T-cell (primary cell): Measurements from ENCODE around the gene MBP. TPM values are rescaled to one million over a fixed set of nuclear protein-coding genes. Genes with fewer than 3 reads are reported as not detected.

ENCODE experiments used
- ATAC-seq, 4 experiments: fragments of 200-7000 bp in 3 of 4; fragments of 150-1000 bp in 1 of 4; cut with Tn5 transposase; replicated peaks in 1 of 4; 1 replicate in 3 of 4; 2 replicates in 1 of 4; pipeline ENCODE4 v1.10.0; 2021; ENCODE audit warnings: moderate library complexity in 3 of 4, mild to moderate bottlenecking in 2 of 4, moderate number of reproducible peaks in 1 of 4
- CTCF ChIA-PET, 2 donors: fragments of 300-600 bp; sonication (Branson Sonifier 250); formaldehyde crosslinking; loops; one replicate each; lab custom pipeline; 2022; ENCODE audit warnings: antibody characterized with exemption in 2 of 2; lab: Charles Lee
- POLR2A ChIA-PET, 2 donors: fragments of 300-600 bp; sonication (Branson Sonifier 250); formaldehyde crosslinking; loops; one replicate each; lab custom pipeline; 2022; ENCODE audit warnings: antibody characterized with exemption in 2 of 2; lab: Charles Lee
- DNase-seq, 35 experiments: peaks; one replicate each; pipeline versions ENCODE4 v3.0.0 to v3.0.0-alpha.2; 2013 to 2023
- H3K27ac ChIP-seq: one replicate; pipeline ENCODE4 v1.5.1; 2013; ENCODE audit warnings: low read length
- H3K27me3 ChIP-seq, 2 experiments: replicated peaks in 1 of 2; 1 replicate in 1 of 2; 2 replicates in 1 of 2; pipeline versions ENCODE4 v1.6.1 to v1.7.0; 2013; ENCODE audit warnings: low read length in 1 of 2, mixed read lengths in 1 of 2; ENCODE audit not compliant: control insufficient read depth in 2 of 2, insufficient read depth in 2 of 2; ENCODE audit errors: extremely low read depth in 1 of 2
- H3K36me3 ChIP-seq, 2 donors: 1 replicate in 1 of 2; 2 replicates in 1 of 2; pipeline versions ENCODE4 v1.6.1 to v1.7.0; 2013; ENCODE audit warnings: low read length in 1 of 2; ENCODE audit not compliant: control insufficient read depth in 2 of 2, insufficient read depth in 1 of 2; ENCODE audit errors: extremely low read depth in 1 of 2
- H3K4me1 ChIP-seq, 2 experiments: 1 replicate in 1 of 2; 2 replicates in 1 of 2; pipeline versions ENCODE4 v1.6.1 to v1.7.0; 2013; ENCODE audit warnings: low read length in 2 of 2, mixed read lengths in 1 of 2; ENCODE audit not compliant: insufficient read depth in 2 of 2, control insufficient read depth in 1 of 2; ENCODE audit errors: extremely low read depth in 1 of 2
- H3K4me3 ChIP-seq, 2 donors: 1 replicate in 1 of 2; 2 replicates in 1 of 2; pipeline versions ENCODE4 v1.5.1 to v1.7.0; 2013; ENCODE audit warnings: mild to moderate bottlenecking in 2 of 2, low read length in 1 of 2, moderate library complexity in 1 of 2; ENCODE audit not compliant: control insufficient read depth in 1 of 2; ENCODE audit errors: extremely low read depth in 1 of 2
- H3K9me3 ChIP-seq: 2 replicates; pipeline ENCODE4 v1.7.0; 2013
- H3K27ac Mint-ChIP-seq, 2 donors: one replicate each; pipeline ENCODE4 v1.8.0; 2020 to 2021; ENCODE audit warnings: mild to moderate bottlenecking in 2 of 2, mixed read lengths in 2 of 2
- H3K27me3 Mint-ChIP-seq, 2 donors: one replicate each; pipeline ENCODE4 v1.8.0; 2021 to 2022; ENCODE audit warnings: mixed read lengths in 2 of 2
- H3K36me3 Mint-ChIP-seq: one replicate; pipeline ENCODE4 v1.8.0; 2021; ENCODE audit warnings: mixed read lengths
- H3K4me1 Mint-ChIP-seq, 3 donors: one replicate each; pipeline ENCODE4 v1.8.0; 2020 to 2022; ENCODE audit warnings: mixed read lengths in 3 of 3, mild to moderate bottlenecking in 1 of 3
- H3K4me3 Mint-ChIP-seq, 3 donors: one replicate each; pipeline ENCODE4 v1.8.0; 2020 to 2022; ENCODE audit warnings: mild to moderate bottlenecking in 3 of 3, mixed read lengths in 3 of 3, moderate library complexity in 3 of 3
- H3K9me3 Mint-ChIP-seq, 3 donors: one replicate each; pipeline ENCODE4 v1.8.0; 2020 to 2022; ENCODE audit warnings: mixed read lengths in 3 of 3
- WGBS: methylation state at CpG from one replicate; pipeline ENCODE4 v1.1.5; 2013; ENCODE audit warnings: missing lambda C conversion rate; ENCODE audit not compliant: insufficient coverage; 5-methylcytosine and 5-hydroxymethylcytosine counted together
- total RNA-seq, 35 experiments: library from RNA in 6 of 35; stranded (reverse) in 6 of 35; fragments of 120-200 nt in 1 of 35; gene quantifications; one replicate each; pipeline versions ENCODE4 v1.2.1 to v1.2.4 and lab custom pipeline; 2013 to 2026

The MBP gene
- total RNA-seq, 5 donors from 2014 or later (not counting 1 experiment from before 2014, with no cell fraction given), result 114 to 185 (median 152) TPM

DNA sequence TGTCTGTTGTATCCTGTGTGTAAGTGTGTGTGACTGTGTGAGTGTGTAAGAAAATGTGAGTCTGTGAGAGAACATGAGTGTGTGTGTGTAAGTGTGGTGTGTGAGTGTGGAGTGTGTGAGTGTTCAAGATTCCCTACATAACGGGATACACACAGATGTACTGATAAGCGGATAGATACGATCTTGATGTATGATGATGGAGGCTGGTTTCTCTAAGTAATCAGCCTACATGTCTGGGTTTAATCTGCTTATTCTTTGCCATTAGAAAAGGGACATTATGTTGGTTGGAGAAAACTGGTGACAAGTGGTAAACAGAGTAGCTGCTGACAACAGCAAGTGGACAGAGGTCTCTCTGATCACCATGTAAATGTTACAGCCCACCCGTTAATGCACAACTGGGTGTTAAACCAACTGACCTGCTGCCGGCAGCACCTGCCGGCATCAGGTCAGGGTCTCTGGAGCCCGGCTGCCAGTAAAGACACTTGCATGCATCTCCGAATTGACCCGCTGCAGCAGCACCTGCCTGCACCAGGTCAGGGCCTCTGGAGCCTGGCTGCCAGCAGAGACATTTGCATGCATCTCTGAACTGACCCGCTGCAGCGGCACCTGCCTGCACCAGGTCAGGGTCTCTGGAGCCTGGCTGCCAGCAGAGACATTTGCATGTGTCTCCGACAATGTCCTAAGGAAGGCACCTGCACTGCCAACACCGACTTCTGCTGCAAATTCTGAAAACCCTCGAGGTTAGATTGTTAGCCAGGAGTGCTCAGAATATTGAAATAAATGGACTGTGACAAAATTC is 87.5 kb downstream of the MBP start:
- ChIA-PET POLR2A (no interaction called here), CTCF (interaction anchor here in 1 of 2 donors (0.5 kb wide), 1 partner anchor 44 kb away, joined by 4 read pairs; no protein-coding TSS in a partner anchor)
- no peak overlapping the region for H3K4me3 Mint-ChIP-seq
- H3K4me1 Mint-ChIP-seq, result peaks cover 34 to 56% (median 51%) of the 10 kb centered on the region in 3 donors
- no peak overlapping the region for H3K27ac Mint-ChIP-seq
- Histone ChIP-seq H3K4me1 (peaks cover 0 to 21% of the 10 kb centered on the region in 2 experiments), H3K27ac (no peak overlapping the region), H3K27me3 (no peaks in the 10 kb centered on the region), H3K9me3 (no peaks in the 10 kb centered on the region), H3K36me3 (peaks cover 9 to 49% of the 10 kb centered on the region in 2 donors), H3K4me3 (no peak overlapping the region)
- ATAC-seq, result no peak
- no peaks in the 10 kb centered on the region for H3K27me3 Mint-ChIP-seq
- peaks cover 48% of the 10 kb centered on the region for H3K36me3 Mint-ChIP-seq
- no peak for DNase-seq
- WGBS, result 82% methylated on average over 12 of the region's 14 CpGs
- no peaks in the 10 kb centered on the region for H3K9me3 Mint-ChIP-seq

DNA sequence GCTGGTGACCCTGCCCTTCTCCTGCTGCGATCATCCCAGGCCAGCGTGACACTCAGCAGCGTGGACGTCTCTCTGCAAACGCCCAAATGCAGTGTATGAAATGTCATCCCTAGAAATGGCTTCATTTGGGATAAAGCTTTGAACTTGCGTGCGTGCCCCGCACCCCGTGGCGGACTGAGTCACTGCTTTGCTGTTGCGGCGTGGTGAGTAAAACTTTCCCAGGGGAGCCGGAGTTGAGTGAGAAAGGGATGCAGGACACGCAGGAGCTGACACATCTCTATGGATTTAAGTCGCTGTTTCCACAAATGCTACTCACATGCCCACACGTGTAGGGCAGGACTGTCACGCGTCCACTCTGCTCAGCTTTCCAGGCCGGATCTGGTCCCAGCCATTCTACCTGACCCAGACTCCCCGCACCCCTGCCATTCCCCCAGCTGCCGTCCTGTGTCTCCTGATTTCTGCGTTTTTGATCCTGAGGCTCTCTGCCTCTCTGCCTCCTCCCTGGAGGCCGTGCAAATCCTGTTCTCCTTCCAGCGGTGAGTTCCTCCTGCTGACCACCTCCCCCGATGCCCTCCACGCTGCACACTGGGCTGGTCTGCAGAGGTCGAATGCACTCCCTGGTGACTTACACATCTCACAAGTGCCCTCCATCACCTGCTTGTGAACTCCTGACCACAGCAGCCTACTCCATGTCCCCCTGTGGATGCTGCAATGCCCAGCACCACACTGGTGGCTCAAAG is 88.9 kb downstream of the MBP start:
- peaks cover 53% of the 10 kb centered on the region for H3K36me3 Mint-ChIP-seq
- no peaks in the 10 kb centered on the region for H3K9me3 ChIP-seq
- ChIA-PET POLR2A (no interaction called here), CTCF (no interaction called here)
- H3K9me3 Mint-ChIP-seq, result no peaks in the 10 kb centered on the region
- no peak overlapping the region for H3K27ac Mint-ChIP-seq
- H3K27me3 Mint-ChIP-seq, result no peaks in the 10 kb centered on the region
- ATAC-seq, result no peak
- H3K4me3 ChIP-seq, result no peak overlapping the region
- 98% methylated on average over 25 of the region's 27 CpGs for WGBS
- DNase-seq, result no peak
- H3K4me1 ChIP-seq, result peaks cover 0 to 33% of the 10 kb centered on the region in 2 experiments
- peaks cover 9 to 49% of the 10 kb centered on the region in 2 donors for H3K36me3 ChIP-seq
- H3K4me1 Mint-ChIP-seq, result peaks cover 46 to 69% (median 60%) of the 10 kb centered on the region in 3 donors
- no peaks in the 10 kb centered on the region for H3K27me3 ChIP-seq
- no peak overlapping the region for H3K4me3 Mint-ChIP-seq
- no peak overlapping the region for H3K27ac ChIP-seq

DNA sequence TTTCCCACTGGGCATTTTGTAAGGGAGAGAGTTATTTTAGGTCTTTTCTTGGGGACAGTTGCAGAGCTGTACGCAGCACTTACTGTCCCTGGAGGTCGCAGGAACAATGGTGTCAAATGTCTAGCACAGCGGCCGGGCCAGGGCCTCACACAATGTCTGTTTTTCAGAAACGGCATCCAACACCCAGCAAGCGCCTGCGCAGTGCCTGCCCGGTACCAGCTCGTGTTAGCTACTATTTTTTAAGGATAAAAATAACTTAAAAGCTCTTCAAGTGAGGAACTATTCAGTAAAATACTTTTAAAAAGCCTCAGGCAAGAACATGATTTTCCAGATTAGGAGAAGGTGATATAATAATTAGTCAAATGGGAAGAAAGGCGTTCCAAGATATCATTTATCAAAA is 90.0 kb downstream of the MBP start:
- DNase-seq (no peak), ATAC-seq (no peak)
- ChIA-PET CTCF (no interaction called here), POLR2A (no interaction called here)
- Mint-ChIP-seq H3K4me1 (peaks cover 44 to 73% (median 64%) of the 10 kb centered on the region in 3 donors), H3K27ac (no peak overlapping the region), H3K9me3 (no peaks in the 10 kb centered on the region), H3K4me3 (no peak overlapping the region), H3K36me3 (peaks cover 48% of the 10 kb centered on the region), H3K27me3 (no peaks in the 10 kb centered on the region)
- Histone ChIP-seq H3K4me3 (no peak overlapping the region), H3K9me3 (no peaks in the 10 kb centered on the region), H3K27me3 (no peaks in the 10 kb centered on the region), H3K36me3 (peaks cover 9 to 42% of the 10 kb centered on the region in 2 donors), H3K4me1 (peaks cover 0 to 36% of the 10 kb centered on the region in 2 experiments), H3K27ac (no peak overlapping the region)
- 97% methylated on average over 5 of the region's 10 CpGs for WGBS

- POLR2A ChIA-PET, result no interaction called here
- H3K4me1 Mint-ChIP-seq, result peaks cover 49 to 71% (median 64%) of the 10 kb centered on the region in 3 donors
- peaks cover 42% of the 10 kb centered on the region for H3K36me3 Mint-ChIP-seq
- H3K27me3 Mint-ChIP-seq, result no peaks in the 10 kb centered on the region
- DNase-seq, result no peak
- H3K4me3 ChIP-seq, result no peak overlapping the region
- peaks cover 0 to 44% of the 10 kb centered on the region in 2 experiments for H3K4me1 ChIP-seq
- H3K4me3 Mint-ChIP-seq, result no peak overlapping the region
- CTCF ChIA-PET, result interaction anchor here in 1 of 2 donors (1.1 kb wide), 1 partner anchor 56 kb away, joined by 4 read pairs; no protein-coding TSS in a partner anchor
- peak in 1 of 4 experiments; percentile 40 for ATAC-seq
- H3K27ac ChIP-seq, result no peak overlapping the region
- H3K27ac Mint-ChIP-seq, result peak overlapping the region; percentile 53 to 67
- peaks cover 14 to 29% of the 10 kb centered on the region in 2 donors for H3K36me3 ChIP-seq
- WGBS, result 87% methylated on average over 3 of the region's 10 CpGs
- no peaks in the 10 kb centered on the region for H3K9me3 ChIP-seq
- H3K27me3 ChIP-seq, result no peaks in the 10 kb centered on the region
- H3K9me3 Mint-ChIP-seq, result no peaks in the 10 kb centered on the region
Observed at GRCh38 chr18:77039196-77040130, 93.1 kb downstream of the MBP start.

GRCh38 chr18:77038182-77038858 is 94.3 kb downstream of the MBP start:
- POLR2A ChIA-PET, result no interaction called here
- Histone ChIP-seq H3K27ac (no peak overlapping the region), H3K27me3 (no peaks in the 10 kb centered on the region), H3K4me1 (peaks cover 0 to 48% of the 10 kb centered on the region in 2 experiments), H3K9me3 (no peaks in the 10 kb centered on the region), H3K36me3 (peaks cover 9 to 25% of the 10 kb centered on the region in 2 donors), H3K4me3 (no peak overlapping the region)
- H3K9me3 Mint-ChIP-seq, result no peaks in the 10 kb centered on the region
- no CpG with 5 or more reads among the region's 3 CpGs for WGBS
- no peak overlapping the region for H3K4me3 Mint-ChIP-seq
- H3K36me3 Mint-ChIP-seq, result peaks cover 37% of the 10 kb centered on the region
- DNase-seq, result no peak
- peak overlapping the region in 1 of 2 donors; percentile 11 for H3K27ac Mint-ChIP-seq
- H3K27me3 Mint-ChIP-seq, result no peaks in the 10 kb centered on the region
- no peak for ATAC-seq
- peaks cover 45 to 67% (median 65%) of the 10 kb centered on the region in 3 donors for H3K4me1 Mint-ChIP-seq
- CTCF ChIA-PET, result no interaction called here
